ENCODE data around the gene TSSK6.

TSSK6 gene
- 0.23 to 1.7 (median 0.73) reads per million in 18 experiments for total RNA-seq

DNA sequence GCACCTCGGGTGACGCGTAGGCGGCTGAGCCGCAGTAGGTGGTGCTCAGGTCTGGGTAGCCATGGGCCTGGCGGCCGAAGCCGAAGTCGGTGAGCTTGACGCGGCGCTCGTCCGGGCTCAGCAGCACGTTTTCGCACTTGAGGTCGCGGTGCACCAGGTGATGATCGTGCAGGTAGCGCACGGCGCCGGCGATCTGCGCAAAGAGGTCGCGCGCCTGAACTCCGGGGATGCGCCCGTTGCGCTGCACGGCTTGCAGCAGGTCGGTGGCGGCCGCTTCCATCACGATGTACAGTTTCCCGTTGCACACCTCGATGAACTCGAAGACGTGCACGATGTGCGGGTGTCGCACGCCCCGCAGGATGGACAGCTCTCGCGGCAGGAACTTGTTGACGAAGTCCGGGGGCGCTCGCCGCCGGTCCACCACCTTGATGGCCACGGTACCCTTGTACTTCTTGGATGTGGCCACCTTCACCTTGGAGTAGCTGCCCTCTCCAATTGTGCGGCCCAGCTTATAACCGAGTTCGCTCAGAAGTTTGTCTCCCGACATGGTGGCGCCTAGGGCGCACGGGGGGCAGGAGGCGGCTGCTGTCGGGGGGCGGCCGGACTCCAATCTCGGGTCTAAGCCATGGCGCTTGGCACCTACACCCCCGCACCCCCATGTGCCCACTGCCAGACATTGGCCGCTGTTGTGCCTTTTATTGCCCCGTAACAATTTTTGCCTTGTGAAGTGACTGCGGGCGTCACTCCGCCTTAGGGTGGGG lies at the start of gene TSSK6:
TSSK6 (minus strand) TSS at position 668 of the 761 bp plus-strand sequence; CDS start at position 547, 121 bp downstream.
- no peak for DNase-seq

DNA sequence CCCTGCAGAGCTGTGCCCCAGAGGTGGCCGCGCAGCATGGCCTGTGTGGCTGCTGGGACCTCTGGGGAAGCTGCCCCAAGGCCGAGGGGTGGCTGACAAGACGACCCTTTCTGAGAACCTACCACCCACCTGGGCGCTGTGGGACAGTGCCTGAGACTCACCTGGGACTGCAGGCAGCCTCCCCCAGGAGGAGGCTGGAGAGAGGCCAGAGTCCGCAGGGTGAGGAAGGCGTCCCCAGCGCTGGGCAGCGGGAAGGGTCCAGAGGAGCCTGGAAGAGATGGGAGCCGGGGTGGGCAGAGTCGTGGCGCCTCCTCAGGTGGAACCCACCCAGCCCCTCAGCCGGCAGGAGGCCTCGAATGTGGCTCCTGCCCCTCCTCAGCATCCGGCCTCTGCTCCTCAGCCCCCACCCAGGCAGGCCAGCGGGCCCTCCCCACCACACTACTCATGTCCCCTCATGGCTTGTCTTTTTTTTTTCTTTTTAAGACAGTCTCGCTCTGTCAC lies 48.0 kb upstream of the TSSK6 start:
- no peak for DNase-seq

DNA sequence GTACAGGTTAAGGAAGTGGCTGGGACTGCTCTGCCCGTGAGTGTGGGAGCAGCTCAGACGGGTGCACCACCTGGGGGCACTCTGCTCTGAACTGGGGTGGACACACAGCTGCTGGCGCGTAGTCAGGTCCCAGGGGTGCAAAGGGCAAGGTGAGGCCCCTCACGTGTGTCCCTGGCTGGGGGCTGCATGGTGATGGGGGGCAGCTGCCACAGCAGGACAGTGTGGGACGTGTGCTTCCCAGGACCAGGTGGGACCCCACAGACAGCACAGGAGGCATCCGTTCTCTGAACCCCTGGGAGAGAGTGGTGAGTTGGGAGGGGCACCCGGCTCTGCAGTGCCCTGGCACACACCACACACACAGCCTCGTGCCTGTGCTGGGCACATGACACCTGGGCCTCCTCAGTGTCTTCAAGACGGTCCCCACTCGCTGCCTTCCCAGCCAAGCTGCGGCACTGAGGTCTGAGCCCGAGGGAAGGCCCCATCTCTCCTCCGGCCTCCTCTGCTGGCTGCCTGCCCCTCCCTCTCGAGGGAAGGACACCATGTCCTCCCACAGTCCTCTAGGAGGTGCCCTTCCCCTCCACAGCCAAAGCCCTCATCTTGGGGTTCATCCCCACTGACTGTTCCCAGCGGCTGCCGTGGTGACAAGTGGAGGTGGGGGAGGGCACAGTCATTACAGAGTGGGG lies 47.5 kb upstream of the TSSK6 start:
- peak in 1 of 2 donors; percentile 13 for DNase-seq

DNA sequence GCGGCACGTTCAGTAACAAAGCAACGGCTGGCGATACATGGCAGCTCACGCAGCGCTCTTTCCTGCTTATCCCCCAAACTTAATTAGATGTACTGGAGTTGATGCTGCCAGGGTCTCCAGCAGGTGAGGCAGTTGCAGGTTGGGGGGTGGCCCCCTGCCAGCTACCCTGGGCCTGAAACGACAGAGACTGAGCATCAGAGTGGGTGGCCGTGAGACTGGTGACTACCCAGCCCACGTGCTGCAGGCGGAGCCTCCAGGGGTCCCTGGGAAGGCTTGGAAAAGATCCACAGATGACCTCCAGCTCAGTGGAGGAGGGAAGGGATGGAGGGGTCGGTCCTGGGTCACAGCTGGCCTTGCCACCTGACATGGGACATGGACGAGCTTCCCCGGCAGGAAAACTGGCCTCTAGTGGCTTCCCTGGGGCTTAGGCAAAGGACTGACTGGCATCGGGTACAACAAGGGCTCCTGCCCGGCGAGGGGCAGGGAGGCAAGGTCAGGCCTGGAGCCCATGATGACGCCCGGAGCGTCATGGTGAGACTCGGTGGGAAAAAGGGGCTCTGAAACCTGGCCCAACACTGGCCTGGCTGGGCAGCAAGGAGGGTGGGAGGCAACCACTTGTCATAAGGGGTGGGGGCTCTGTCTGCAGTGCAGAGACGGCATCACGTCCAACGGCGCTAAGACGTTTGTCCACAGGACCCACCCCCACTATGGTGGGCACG lies 46.8 kb upstream of the TSSK6 start:
- no peak for DNase-seq

DNA sequence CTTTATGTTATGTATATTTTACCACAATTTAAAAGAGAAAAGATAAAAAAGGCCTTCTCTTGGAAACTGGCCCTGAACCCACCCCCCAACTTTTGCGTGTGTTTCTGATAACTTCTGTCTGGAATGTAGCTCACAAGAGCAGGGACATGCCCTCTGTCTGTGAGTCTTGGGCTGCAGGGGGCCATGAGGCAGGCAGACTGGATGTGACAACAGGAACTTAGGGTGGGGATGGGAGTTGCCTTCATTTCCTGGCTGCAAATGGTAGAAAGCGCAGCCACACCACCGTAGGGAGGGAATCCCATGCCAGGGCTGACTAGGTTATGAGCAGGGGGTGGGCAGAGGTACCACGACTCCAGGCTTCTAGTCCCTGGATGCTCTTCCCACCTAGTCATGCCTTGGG lies 44.6 kb upstream of the TSSK6 start:
- DNase-seq: no peak

DNA sequence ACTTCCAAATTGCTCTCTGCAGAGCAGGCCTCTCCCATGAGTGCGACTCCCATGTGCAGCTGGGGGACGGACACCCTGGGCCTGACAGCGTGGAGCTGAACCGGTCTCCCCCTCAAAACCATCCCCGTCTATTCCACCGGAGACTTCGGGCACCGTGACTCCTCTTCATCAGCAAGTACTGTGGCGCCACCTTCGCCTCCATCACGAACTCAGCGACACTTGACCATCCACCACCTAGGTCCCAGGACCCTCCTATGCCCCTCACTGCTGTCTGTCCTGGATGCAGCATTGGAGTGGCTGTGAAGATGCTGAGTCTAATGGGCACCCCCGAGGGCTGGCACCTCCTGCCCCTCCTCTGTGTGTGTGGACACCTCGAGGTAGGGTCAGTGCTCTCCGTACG lies 43.3 kb upstream of the TSSK6 start:
- DNase-seq: no peak

DNA sequence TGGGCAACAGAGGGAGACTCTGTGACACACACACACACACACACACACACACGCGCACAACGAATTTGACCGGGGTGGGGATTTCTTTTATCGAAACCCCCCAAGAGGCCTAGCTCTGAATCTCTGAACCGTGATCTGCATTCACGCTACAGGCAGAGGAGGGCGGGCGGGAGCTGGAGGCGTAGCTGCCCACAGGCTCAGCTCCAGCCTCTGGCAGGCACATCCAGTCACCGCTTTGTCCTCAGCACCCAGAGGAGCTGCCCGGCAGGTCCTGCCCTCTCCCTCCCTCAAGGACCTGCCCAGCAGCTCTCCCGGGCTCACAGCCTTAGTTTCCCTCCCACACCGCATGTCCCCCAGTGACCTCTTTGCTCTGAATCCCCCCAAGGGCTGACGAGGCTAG lies 42.7 kb upstream of the TSSK6 start:
- no peak for DNase-seq

DNA sequence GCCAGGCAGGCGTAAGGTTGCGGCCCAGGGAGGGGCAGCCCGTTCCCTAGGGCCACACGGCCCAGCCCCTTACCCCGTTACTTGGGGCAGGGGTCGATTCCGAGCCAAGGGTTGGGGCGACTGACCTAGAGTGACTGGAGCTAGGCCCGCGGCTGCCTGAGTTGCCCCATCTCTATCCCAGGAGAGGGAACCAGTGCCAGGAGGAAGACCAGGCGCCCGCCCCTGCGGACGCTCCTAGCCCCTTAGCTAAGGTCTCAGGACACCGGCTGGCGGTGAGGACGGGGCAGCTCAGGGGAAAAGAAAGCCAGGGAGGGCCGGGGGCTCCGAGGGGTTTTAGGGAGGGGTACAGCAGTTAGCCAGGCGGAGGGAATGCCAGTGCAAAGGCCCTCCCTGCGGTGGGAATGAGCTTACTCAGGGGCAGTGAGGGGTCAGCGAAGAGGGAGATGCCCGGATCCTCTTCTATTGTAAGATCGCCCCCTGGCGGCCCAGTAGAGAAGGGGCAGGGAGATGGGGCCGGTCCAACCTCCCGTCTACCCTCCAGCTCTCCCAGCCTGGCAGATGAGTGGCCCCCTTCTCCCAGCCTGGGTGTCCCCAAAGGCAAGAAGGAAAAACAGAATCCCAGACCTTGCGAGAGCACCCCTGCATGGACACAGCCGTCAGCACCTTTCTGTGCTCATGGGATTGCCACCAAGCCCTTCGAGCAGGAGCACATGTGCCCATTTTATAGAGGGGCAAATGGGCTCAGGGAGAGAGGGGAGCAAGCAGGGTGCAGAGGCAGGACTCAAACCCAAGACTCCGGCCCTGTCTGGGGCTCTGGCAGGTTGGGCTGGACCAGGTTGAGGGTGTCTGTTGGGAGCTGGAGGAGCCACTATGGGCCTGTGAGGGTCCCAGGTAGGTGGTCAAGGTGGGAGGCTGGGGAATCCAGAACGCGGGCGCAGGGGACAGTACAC lies 39.0 kb upstream of the TSSK6 start:
- peak; percentile 46 to 54 for DNase-seq

DNA sequence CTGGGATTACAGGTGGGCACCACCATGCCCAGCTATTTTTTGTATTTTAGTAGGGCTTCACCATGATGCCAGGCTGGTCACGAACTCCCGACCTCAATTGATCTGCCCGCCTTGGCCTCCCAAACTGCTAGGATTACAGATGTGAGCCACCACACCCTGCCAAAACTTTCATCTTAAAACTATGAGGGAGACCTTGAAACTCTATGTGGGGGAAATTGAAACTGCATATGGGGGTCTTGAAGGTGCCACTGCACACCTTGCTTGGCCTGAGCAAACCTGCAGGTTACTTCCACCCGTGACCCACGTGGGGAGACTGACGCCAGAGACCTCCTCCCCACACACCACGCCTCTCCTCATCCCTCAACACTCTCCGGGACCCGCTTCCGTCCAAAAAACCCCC lies 38.3 kb upstream of the TSSK6 start:
- DNase-seq: no peak

DNA sequence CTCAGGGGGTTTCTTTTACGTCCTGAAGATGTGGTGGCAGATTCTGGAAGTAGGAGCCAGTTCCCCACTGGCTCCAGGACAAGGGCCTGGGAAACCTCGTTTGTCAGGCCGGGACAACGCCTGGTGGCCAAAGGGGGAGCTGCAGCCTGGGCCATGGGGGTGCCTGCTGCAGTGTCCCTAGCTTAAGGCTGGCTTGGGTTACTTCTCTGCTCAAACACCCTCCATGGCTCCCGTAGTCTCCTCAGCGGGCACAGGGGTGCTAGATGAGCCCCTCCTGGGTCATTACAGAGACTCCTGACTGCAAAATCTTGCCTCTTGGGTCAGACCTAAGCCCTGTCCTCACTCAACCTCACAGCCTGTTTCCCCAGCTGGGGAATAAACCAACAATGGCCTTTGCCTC lies 37.5 kb upstream of the TSSK6 start:
- DNase-seq: peak; percentile 40 to 51

DNA sequence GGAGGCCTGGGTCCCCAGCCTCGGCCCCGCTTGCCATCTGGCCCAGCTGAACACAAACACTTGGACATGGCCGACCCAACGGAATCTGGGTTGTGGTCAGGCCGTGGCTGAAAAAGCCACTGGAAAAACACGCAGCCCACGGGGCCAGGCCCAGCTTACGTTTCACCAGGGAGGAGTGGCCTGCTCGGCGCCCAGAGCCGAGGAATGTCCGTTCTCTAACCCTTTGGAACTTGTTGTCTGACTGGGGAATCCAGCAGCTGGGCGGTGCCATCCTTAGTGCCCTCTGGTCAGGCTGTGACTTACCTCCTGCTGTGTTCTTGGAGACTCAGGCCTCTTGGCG lies 36.5 kb upstream of the TSSK6 start:
- no peak for DNase-seq

DNA sequence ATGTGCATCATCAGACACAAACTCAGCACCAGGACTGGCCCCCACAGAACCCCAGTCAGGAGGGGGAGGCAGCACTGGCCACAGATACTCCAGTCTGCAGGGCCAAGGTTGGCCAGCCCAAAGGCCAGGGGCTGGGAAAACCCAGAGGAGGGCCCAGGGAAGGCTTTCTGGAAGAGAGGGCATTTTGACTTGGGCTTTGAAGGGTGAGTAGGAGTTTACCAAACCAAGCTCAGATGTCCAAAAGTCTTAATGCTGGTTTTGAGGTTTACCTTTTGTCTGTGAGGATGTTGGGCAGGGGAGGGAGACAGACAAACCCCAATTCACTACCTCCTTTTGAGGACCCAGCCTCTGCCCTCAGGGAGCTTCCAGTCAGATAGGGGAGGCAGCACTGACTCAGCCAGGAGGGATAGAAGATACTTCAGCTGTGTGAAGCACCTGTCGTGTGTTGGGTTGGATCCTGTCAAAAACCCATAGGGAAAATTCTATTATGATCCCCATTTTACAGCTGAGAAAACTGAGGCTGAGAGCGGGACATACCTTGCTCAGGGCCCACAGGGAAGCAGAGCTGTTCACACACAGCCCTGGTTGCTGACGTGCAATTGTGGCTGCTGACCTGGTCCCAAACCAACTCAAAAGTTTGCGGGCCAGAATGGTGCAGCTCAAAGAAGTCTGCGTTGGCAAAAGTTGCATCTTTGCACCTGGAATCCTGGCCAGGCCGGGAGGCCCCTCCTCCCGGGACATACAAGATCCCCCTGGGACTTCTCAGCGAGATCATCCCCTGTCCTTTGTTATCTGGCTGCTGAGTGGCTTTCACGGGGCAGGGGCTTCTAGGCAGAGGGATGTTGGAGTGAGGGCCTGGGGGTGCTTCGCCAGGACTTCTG lies 35.9 kb upstream of the TSSK6 start:
- no peak for DNase-seq

DNA sequence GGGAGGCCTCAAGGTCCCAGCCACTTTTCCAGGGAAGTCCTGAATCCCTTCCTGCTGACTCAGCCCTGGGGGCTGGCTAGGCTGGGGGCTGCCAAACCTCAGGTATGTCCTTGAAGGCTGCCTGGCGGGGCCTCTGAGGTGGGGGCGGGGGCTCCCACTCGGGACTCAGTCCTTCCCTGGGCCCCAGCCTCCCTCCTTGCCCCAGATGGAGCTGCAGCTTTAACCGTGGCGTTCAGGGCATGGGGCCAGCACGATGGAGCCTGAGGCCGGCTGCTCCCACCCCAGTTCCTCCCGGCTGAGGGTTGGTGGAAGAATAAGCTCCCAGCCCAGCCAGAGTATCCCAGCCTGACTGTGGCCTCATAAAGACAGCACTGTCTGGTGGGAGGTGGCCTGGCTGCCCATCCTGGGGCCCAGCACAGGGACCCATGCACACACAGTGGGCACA lies 35.2 kb upstream of the TSSK6 start:
- no peak for DNase-seq

DNA sequence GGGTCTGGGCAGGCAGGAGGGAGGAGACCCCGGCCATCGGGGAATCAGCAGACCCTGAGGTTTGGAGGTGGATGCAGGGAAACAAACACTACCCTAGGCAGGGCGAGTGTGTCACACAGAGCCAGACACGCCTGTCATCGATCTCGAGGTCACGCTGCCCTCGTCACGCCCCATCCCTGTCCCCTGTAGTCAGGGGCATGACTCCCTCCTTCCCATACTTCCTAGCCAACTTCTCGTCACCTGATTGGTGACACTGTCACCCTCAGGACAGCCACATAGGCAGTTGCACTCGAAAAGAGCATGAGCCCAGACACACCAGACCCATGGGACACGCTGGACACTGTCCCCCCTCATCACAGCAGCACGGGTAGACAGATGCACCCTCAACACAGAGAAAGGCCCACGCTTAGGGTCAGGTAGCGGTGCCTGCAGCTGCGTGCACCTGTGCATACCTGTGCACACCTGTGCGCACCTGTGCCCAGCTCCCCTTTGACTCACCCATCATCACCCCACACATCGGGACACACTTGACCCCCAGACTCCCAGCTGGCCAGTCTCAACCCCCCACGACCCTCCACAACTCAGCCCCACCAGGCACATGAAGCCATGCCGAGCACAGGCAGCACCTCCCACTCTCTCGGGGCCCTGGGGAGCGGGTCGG lies 34.6 kb upstream of the TSSK6 start:
- peak in 1 of 2 donors; percentile 29 for DNase-seq

DNA sequence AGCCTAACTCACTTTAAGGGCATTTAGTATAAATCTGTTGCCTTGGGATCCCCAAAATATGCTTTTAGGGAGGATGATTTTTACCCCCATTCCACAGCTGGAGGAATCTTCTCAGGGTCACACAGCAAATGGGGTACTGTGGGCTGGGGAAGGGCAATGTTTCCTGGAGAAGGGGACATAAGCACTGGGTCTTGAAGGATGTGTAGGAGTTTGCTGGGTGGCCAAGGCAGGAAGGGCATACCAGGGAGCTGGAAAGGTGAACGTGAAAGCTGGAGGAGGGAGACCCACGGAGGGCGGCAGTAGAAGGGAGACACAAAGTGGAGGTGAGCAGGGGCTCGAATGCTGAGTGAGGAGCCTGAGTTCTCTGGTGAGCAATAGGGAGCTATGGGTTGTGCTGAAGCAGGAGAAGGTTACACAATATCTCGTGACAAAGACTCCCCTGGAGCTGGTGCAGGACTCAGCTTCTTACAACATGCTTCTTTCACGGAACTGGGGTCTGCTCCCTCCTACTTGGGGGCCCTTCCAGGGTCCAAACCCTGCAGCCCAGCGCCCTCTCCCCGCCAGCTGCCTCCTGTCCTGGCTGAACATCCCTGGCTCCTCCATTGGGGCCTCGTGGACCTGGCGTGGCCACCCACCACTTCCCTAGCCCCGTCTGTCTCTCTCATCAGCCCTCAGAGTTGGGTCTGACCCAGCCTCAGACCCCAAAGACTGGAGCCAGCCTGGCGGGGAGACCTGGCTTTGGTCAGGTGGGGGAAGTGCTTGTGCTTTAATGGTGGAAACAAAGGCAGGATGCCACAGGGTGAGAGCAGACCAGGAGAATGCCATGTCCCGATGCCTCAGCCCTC lies 33.8 kb upstream of the TSSK6 start:
- DNase-seq: peak in 1 of 2 donors; percentile 22

DNA sequence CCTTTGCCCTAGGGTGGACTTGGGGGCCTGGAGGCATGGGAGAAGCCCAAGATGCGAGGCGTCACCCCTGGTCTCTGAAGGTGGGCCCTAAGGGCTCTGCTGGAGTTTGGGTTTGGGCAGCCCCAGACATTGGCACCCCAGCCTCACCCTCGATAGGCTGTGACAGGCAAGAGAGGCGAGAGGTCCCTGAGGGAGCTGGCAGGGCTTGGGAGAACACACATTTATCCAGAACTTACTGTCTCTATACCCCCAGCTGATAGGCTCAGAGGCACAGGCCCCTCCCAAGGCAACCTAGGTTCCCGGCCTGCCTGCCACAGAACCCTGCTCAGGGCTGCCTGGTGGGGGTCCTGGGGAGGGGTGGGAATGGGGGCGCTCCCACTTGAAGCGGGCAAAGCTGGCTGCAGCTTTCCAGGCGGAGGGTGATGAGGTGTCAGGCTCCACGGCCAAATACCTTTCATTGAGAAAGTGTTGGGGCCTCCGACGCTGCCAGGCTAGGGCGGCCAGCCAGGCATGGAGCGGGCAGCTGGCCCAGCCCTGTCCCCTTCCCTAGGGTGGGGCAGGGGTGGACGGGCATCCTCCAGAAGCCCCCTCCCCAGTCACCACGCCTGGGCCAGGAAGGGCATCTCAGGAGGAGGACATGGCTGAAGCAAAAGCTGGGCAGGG lies 32.5 kb upstream of the TSSK6 start:
- DNase-seq: no peak

DNA sequence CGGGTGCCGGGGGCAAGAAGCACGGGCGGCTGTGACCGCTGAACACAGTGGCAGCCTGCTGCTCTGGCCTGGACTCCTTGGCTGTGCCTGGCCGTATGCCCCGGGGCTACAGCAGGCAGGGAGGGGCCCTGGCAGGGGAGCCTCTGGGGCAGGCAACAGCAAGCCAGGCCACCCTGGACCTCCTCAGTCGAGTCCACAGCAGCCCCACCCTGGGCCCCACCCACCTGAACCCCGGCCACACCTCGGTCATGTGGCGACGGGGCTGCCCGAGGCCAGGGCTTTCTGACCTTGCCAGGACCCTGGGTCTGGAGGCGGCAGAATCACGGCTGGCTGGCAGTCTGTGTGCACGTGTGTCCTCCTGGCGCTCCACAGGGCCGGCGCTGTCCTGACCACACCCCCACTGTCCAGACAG lies 31.4 kb upstream of the TSSK6 start:
- no peak for DNase-seq

DNA sequence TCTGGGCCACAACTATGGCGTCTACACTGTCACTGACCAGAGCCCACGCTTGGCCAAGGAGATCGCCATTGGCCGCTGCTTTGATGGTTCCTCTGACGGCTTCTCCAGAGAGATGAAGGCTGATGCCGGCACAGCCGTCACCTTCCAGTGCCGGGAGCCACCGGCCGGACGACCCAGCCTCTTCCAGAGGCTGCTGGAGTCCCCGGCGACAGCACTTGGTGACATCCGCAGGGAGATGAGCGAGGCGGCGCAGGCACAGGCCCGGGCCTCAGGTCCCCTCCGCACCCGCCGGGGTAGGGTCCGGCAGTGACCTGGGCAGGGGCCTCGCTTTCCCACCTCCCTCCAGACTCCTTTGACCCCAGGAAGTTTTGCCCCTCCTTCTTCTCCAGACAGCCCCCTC lies 30.4 kb upstream of the TSSK6 start:
- DNase-seq: no peak

DNA sequence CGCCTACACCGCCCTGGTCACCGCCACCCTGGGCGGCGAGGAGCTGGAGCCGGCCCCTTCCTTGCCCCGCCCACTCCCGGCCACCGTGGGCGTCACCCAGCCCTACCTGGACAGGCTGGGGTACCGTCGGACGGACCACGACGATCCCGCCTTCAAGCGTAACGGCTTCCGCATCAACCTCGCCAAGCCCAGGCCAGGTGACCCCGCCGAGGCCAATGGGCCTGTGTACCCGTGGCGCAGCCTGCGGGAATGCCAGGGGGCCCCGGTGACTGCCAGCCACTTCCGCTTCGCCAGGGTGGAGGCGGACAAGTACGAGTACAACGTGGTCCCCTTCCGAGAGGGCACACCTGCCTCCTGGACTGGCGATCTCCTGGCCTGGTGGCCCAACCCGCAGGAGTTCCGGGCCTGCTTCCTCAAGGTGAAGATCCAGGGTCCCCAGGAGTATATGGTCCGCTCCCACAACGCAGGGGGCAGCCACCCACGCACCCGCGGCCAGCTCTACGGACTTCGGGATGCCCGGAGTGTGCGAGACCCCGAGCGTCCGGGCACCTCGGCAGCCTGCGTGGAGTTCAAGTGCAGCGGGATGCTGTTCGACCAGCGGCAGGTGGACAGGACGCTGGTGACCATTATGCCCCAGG lies 29.7 kb upstream of the TSSK6 start:
- DNase-seq: no peak
